Measurements from ENCODE around the gene C3. TPM values are rescaled to one million over a fixed set of nuclear protein-coding genes. Genes with fewer than 3 reads are reported as not detected.

Gene C3
- total RNA-seq, 1 donor: 14.1 TPM

DNA sequence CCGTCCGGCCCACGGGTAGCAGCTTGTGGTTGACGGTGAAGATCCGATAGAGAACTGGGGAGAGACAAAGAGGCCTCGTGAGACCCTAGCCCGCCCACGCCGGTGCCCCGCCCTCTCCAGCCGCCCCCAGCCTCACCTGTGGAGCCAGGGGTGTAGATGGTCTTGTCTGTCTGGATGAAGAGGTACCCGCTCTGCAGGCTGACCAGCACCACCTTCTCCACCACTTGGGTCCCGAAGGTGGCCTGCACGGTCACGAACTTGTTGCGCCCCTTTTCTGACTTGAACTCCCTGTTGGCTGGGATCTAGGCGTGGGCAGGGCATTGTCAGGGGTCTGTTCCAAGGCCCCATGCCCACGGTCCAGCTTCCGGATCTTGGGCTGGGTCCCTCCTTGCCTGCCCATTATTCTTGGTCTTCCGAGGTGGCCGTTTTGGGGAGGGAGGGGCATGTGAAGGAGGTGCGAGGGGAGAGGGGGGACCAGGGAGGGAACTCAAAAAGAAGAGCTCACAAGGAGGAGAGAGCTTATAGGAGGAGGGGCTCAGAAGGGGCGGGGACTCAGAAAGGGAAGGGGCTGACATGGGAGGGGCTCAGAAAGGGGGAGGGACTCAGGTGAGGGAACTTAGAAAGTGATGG, 2.2 kb downstream of the C3 start:
- no peaks in the 10 kb centered on the region for H3K9me3 ChIP-seq (ENCODE audit: low read depth, low read length)
- no peak overlapping the region for H3K4me3 ChIP-seq (ENCODE audit: insufficient read depth, low read length)
- H2AFZ ChIP-seq (ENCODE audit: low read length): no peak overlapping the region
- no peak overlapping the region for H3K4me2 ChIP-seq (ENCODE audit: insufficient read depth, low read length)
- H3K27ac ChIP-seq (ENCODE audit: low read depth, low read length): no peak overlapping the region
- H3K27me3 ChIP-seq (ENCODE audit: insufficient read depth, low read length): peaks cover 7% of the 10 kb centered on the region
- H4K20me1 ChIP-seq (ENCODE audit: insufficient read depth, low read length): no peaks in the 10 kb centered on the region
- H3K36me3 ChIP-seq (ENCODE audit: insufficient read depth, low read length): no peaks in the 10 kb centered on the region
- H3K4me1 ChIP-seq (ENCODE audit: insufficient read depth, low read length): peaks cover 11% of the 10 kb centered on the region
- no peaks in the 10 kb centered on the region for H3K79me2 ChIP-seq (ENCODE audit: insufficient read depth, low read length)
- TF ChIP-seq, protein P1, sequence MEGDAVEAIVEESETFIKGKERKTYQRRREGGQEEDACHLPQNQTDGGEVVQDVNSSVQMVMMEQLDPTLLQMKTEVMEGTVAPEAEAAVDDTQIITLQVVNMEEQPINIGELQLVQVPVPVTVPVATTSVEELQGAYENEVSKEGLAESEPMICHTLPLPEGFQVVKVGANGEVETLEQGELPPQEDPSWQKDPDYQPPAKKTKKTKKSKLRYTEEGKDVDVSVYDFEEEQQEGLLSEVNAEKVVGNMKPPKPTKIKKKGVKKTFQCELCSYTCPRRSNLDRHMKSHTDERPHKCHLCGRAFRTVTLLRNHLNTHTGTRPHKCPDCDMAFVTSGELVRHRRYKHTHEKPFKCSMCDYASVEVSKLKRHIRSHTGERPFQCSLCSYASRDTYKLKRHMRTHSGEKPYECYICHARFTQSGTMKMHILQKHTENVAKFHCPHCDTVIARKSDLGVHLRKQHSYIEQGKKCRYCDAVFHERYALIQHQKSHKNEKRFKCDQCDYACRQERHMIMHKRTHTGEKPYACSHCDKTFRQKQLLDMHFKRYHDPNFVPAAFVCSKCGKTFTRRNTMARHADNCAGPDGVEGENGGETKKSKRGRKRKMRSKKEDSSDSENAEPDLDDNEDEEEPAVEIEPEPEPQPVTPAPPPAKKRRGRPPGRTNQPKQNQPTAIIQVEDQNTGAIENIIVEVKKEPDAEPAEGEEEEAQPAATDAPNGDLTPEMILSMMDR (IDR thresholded peaks at IDR 0.05; ENCODE audit: extremely low read depth, low read depth, low read length): no peak
- DNase-seq (ENCODE audit: insufficient read length, low spot score, missing footprints): no peak

DNA sequence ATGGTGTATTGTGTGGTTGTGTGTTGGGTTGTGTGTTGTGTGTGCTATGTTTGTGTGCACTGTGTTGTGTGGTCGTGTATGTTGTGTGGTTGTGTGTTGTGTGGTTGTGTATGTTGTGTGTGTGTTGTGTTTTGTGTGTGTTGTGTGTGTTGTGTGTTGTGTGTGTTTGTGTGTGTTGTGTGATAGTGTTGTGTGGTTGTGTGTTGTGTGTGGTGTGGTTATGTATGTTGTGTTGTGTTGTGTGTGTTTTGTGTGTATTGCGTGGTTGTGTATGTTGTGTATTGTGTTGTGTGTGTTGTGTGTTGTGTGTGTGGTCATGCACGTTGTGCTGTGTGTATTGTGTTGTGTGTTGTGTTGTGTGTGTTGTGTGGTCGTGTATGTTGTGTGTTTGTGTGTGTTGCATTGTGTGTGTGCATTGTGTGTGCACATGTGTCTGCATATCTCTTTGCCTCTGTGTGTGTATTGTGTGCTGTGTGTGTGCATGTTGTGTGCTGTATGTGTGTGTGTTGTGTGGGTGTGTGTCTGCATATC, 2.9 kb downstream of the C3 start:
- DNase-seq (ENCODE audit: insufficient read length, low spot score, missing footprints): no peak
- TF ChIP-seq, protein P1 (IDR thresholded peaks at IDR 0.05; ENCODE audit: extremely low read depth, low read depth, low read length): no peak

DNA sequence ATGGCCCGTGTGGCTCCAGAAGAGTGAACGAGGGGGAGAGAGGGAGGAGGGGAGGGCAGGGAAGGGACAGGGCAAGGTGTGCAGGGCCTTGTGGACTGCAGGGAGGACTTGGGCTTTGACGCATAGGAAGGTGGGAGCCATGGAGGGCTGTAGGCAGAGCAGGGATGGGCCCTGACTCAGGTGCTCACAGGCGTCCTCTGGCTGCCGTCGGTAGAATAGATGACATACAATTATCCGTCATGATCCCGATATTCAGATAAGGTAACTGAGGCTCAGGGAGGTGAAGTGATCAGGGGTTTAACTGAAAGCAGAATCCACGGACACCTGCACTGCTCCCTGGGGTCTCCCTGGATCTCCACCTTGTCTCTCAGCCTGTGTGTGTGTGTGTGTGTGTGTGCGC, 3.4 kb downstream of the C3 start:
- Histone ChIP-seq H3K36me3 (ENCODE audit: insufficient read depth, low read length) (no peaks in the 10 kb centered on the region), H3K27ac (ENCODE audit: low read depth, low read length) (no peak overlapping the region), H3K79me2 (ENCODE audit: insufficient read depth, low read length) (no peaks in the 10 kb centered on the region), H3K4me1 (ENCODE audit: insufficient read depth, low read length) (peaks cover 8% of the 10 kb centered on the region), H3K4me2 (ENCODE audit: insufficient read depth, low read length) (no peak overlapping the region), H3K4me3 (ENCODE audit: insufficient read depth, low read length) (no peak overlapping the region), H3K9me3 (ENCODE audit: low read depth, low read length) (no peaks in the 10 kb centered on the region), H2AFZ (ENCODE audit: low read length) (no peak overlapping the region), H3K27me3 (ENCODE audit: insufficient read depth, low read length) (peaks cover 8% of the 10 kb centered on the region), H4K20me1 (ENCODE audit: insufficient read depth, low read length) (no peaks in the 10 kb centered on the region)
- DNase-seq (ENCODE audit: insufficient read length, low spot score, missing footprints): peak; percentile 68
- TF ChIP-seq, protein P1 (IDR thresholded peaks at IDR 0.05; ENCODE audit: extremely low read depth, low read depth, low read length): no peak

More for the DNA sequence above, 2.9 kb downstream of the C3 start:
- Histone ChIP-seq H3K4me3 (ENCODE audit: insufficient read depth, low read length) (no peak overlapping the region), H3K9me3 (ENCODE audit: low read depth, low read length) (no peaks in the 10 kb centered on the region), H3K79me2 (ENCODE audit: insufficient read depth, low read length) (no peaks in the 10 kb centered on the region), H3K36me3 (ENCODE audit: insufficient read depth, low read length) (no peaks in the 10 kb centered on the region), H3K27me3 (ENCODE audit: insufficient read depth, low read length) (peaks cover 7% of the 10 kb centered on the region), H3K4me2 (ENCODE audit: insufficient read depth, low read length) (no peak overlapping the region), H2AFZ (ENCODE audit: low read length) (no peak overlapping the region), H4K20me1 (ENCODE audit: insufficient read depth, low read length) (no peaks in the 10 kb centered on the region), H3K4me1 (ENCODE audit: insufficient read depth, low read length) (peaks cover 8% of the 10 kb centered on the region), H3K27ac (ENCODE audit: low read depth, low read length) (no peak overlapping the region)

DNA sequence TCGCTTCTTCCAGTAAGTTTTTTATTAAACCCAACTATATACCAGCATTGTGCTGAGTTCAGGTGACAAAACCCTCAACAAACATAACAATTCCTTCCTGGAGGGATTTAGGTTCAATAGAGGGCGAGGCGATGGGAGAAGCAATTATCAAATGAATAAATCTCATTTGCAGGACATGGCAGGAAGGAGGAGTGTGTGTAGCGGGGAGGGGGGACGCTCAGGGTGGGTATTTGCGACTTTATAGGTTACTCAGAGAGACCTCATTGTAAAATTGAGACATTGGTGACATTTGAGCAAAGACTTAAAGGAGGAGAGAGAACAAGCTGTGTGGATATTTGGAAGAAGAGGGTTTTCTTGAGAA, 3.9 kb downstream of the C3 start:
- Histone ChIP-seq H4K20me1 (ENCODE audit: insufficient read depth, low read length) (no peaks in the 10 kb centered on the region), H3K4me1 (ENCODE audit: insufficient read depth, low read length) (peaks cover 8% of the 10 kb centered on the region), H3K4me2 (ENCODE audit: insufficient read depth, low read length) (no peak overlapping the region), H2AFZ (ENCODE audit: low read length) (no peak overlapping the region), H3K79me2 (ENCODE audit: insufficient read depth, low read length) (no peaks in the 10 kb centered on the region), H3K4me3 (ENCODE audit: insufficient read depth, low read length) (no peak overlapping the region), H3K9me3 (ENCODE audit: low read depth, low read length) (no peaks in the 10 kb centered on the region), H3K27ac (ENCODE audit: low read depth, low read length) (no peak overlapping the region), H3K27me3 (ENCODE audit: insufficient read depth, low read length) (peaks cover 9% of the 10 kb centered on the region), H3K36me3 (ENCODE audit: insufficient read depth, low read length) (no peaks in the 10 kb centered on the region)
- peak; percentile 55 for DNase-seq (ENCODE audit: insufficient read length, low spot score, missing footprints)
- TF ChIP-seq, protein P1 (IDR thresholded peaks at IDR 0.05; ENCODE audit: extremely low read depth, low read depth, low read length): no peak
